GM12891 (cell line): ENCODE results near the gene DNAJC7.
"Not testable (repeated sequence)": the region's sequence is repeated elsewhere in the genome, so short reads cannot be mapped to it uniquely, and the experiment has no call there.

Experiments
- DNase-seq: peaks from one replicate; pipeline ENCODE4 v3.0.0; 2011; ENCODE audit warnings: low spot score; ENCODE audit not compliant: insufficient read length
- FAIRE-seq: peaks from 2 replicates; lab custom pipeline; 2011; peaks lifted over from hg19 to GRCh38; lab: Jason Lieb, UNC
- PAX5 ChIP-seq: IDR thresholded peaks from 2 replicates; pipeline ENCODE4 v1.6.1; 2011; ENCODE audit warnings: low read length, moderate library complexity, mild to moderate bottlenecking; ENCODE audit not compliant: insufficient read depth, severe bottlenecking
- POLR2A ChIP-seq: IDR thresholded peaks from 2 replicates; pipeline ENCODE4 v1.6.1; 2011; ENCODE audit warnings: low read depth, low read length, control low read depth
- POLR2AphosphoS5 ChIP-seq: IDR thresholded peaks from 2 replicates; pipeline ENCODE4 v1.6.1; 2011; ENCODE audit warnings: low read depth, low read length, control low read depth
- POU2F2 ChIP-seq: IDR thresholded peaks from 2 replicates; pipeline ENCODE4 v1.6.1; 2011; ENCODE audit warnings: low read depth, mild to moderate bottlenecking, control low read depth, low read length, moderate library complexity
- SPI1 ChIP-seq: IDR thresholded peaks from 2 replicates; pipeline ENCODE4 v1.6.1; 2011; ENCODE audit warnings: low read depth, low read length, control low read depth
- TAF1 ChIP-seq: IDR thresholded peaks from 2 replicates; pipeline ENCODE4 v1.6.1; 2011; ENCODE audit warnings: low read depth, low read length, control low read depth

DNAJC7 gene

GRCh38 chr17:42018988-42019387 is 1.7 kb upstream of the DNAJC7 start:
- DNase-seq (no peak), FAIRE-seq (no peak)
- TF ChIP-seq PAX5 (no peak), POLR2A (no peak), POU2F2 (no peak), POLR2AphosphoS5 (no peak), TAF1 (no peak), SPI1 (no peak)

GRCh38 chr17:42018339-42018738 is 1.1 kb upstream of the DNAJC7 start:
- DNase-seq (no peak), FAIRE-seq (no peak)
- TF ChIP-seq PAX5 (no peak), POU2F2 (no peak), TAF1 (no peak), POLR2A (no peak), POLR2AphosphoS5 (no peak), SPI1 (no peak)

- DNase-seq: no peak
- no peak for FAIRE-seq
- TF ChIP-seq TAF1 (no peak), POLR2A (no peak), POLR2AphosphoS5 (no peak), SPI1 (no peak), POU2F2 (no peak), PAX5 (no peak)
Observed at GRCh38 chr17:42017866-42018200, 594 bp upstream of the DNAJC7 start.

- TF ChIP-seq POLR2AphosphoS5: no peak
- no peak for TF ChIP-seq SPI1
- TF ChIP-seq POLR2A: no peak
- no peak for TF ChIP-seq PAX5
- no peak for TF ChIP-seq POU2F2
- no peak for TF ChIP-seq TAF1
- FAIRE-seq: no peak
Observed at GRCh38 chr17:42016411-42016831, 818 bp downstream of the DNAJC7 start.

GRCh38 chr17:42013740-42014139 is 3.5 kb downstream of the DNAJC7 start:
- DNase-seq, FAIRE-seq: not testable (repeated sequence)

More at GRCh38 chr17:42016411-42016831, 818 bp downstream of the DNAJC7 start:
- DNase-seq: no peak

DNA sequence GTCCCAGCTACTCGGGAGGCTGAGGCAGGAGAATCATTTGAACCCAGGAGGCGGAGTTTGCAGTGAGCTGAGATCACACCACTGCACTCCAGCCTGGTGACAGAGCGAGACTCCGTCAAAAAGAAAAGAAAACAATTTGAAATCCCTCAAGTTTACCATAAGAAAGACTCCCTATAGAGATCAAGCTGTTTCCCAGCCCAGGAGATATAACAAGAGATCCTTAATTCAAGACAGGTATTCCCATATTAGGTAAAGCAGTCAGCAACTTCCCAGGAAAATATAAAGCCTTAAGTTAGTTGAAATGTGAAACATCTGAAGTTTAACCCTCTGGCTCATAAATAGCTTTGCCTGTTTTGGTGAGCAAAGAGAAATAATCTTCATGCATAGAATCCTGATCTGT is 4.9 kb downstream of the DNAJC7 start:
- not testable (repeated sequence) for FAIRE-seq, DNase-seq

DNA sequence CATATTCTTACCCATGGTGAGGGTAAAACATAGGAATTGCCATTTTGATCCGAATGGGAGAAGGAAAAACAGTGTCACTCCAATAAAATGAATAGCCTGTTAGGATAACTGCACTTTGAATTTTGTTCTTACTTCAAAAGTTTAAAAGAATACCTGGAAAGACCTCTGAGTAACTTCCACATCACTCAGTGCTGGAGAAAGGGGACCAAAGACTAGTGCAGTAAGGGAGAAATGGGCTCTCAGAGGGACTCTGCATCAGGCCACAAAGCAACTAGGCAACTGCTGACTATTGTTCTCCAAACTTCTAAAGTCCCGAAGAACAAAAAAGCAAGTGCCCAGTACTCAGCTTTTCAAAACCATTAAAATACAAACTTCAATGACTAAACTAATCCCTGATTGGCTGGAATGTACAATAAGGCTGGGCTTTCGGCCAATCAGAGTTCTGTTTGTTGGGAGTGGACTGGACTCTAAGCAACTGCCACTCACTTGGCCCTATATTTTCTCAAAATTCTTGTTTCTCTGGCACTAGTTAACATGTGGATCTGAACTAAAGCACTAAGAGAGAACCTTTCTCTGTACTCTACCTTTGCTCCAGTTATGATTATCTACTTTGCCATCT is 6.2 kb downstream of the DNAJC7 start:
- TF ChIP-seq TAF1: no peak
- no peak for TF ChIP-seq POU2F2
- TF ChIP-seq POLR2A: no peak
- no peak for TF ChIP-seq PAX5
- no peak for DNase-seq
- no peak for FAIRE-seq

GRCh38 chr17:42010266-42010680 is 7.0 kb downstream of the DNAJC7 start:
- FAIRE-seq: not testable (repeated sequence)

DNA sequence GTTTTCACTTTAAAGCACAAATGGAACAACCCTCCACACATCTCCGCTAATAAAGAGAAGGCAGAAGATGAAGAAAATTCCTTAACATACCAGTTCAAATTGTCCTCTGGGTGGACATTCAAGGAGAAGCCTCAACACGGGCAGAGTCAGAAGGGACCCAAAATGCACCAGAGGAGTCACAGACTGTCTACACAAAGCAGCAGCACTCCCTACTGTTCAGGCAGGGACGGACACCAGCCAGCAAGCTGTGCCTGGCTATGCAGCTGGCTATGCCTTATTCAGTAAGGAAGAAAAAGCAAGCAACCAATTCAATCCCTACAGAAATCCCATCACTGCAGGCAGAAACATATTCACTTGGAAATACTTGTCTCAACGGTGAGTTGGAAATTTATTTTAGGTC is 8.1 kb downstream of the DNAJC7 start:
- FAIRE-seq (no peak), DNase-seq (no peak)
- TF ChIP-seq TAF1: no peak
- TF ChIP-seq PAX5: no peak
- TF ChIP-seq POU2F2: no peak
- TF ChIP-seq POLR2AphosphoS5: no peak
- TF ChIP-seq POLR2A: no peak
- TF ChIP-seq SPI1: no peak

More at GRCh38 chr17:42010266-42010680, 7.0 kb downstream of the DNAJC7 start:
- not testable (repeated sequence) for DNase-seq

DNA sequence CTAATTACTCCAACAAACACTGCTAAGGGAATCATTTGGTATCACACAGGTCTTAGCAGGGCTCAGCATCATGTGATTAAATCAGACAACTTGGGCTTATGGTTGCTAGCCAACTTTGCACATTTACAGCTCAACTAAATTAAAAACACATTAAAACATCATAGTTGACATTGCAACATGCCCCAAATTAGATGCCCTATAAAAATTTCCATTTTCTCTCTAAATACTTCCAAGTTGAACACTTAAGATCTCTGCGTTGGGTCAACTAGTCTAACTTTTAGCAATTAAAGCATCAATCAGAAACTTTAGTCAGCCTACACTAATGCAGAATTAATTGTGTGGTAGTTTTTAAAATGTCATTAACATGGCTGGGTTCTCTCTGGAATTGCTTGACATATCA is 12.1 kb downstream of the DNAJC7 start:
- DNase-seq (no peak), FAIRE-seq (no peak)
- TF ChIP-seq POLR2AphosphoS5 (no peak), SPI1 (no peak), POLR2A (no peak), TAF1 (no peak), POU2F2 (no peak), PAX5 (no peak)

DNA sequence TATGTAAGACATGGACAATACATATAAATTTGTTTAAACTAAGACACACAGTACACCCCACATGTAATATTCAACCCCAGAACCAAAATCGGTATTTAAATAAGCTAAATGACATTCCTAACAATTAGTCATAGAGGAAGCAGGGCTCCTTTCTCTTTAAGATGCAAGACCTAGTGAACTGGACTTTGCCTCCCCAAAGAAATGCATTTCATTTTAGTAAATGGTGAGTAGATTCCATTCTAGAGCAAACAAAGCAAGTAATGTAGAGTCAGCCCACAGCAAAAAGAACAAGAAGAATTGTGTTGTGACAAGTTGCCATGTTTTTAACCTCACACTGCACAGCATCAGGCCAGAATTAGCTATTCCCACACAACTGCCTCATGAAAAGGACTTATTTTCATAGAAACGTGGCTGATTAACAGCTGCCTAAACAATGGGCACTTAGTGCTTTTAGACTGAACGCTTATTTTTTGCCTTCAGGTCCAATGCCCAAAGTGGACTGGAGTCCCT is 14.4 kb downstream of the DNAJC7 start:
- TF ChIP-seq POLR2AphosphoS5: no peak
- no peak for TF ChIP-seq TAF1
- TF ChIP-seq SPI1: no peak
- TF ChIP-seq PAX5: no peak
- TF ChIP-seq POLR2A: no peak
- no peak for DNase-seq
- no peak for FAIRE-seq
